CD4-positive, alpha-beta T cell (primary cell): ENCODE results near the gene KIAA0319L. TPM values are rescaled to one million over a fixed set of nuclear protein-coding genes. Genes with fewer than 3 reads are reported as not detected.
A peak's percentile ranks its signal among the peaks of the same experiment; 100 is the strongest.

ENCODE experiments used
- ATAC-seq: fragments of 200-7000 bp; cut with Tn5 transposase; one replicate; pipeline ENCODE4 v1.10.0; 2022; ENCODE audit warnings: mild to moderate bottlenecking; ENCODE audit not compliant: poor library complexity
- CTCF ChIA-PET: fragments of 350-600 bp; sonication (Branson Sonifier 250); formaldehyde crosslinking; loops from one replicate; lab custom pipeline; 2021; ENCODE audit warnings: antibody characterized with exemption, inconsistent platforms; lab: Charles Lee
- POLR2A ChIA-PET: fragments of 350-600 bp; sonication (Branson Sonifier 250); formaldehyde crosslinking; loops from one replicate; lab custom pipeline; 2021; ENCODE audit warnings: antibody characterized with exemption, inconsistent platforms; lab: Charles Lee
- DNase-seq, 14 experiments: peaks; one replicate each; pipeline ENCODE4 v3.0.0-alpha.2; 2013 to 2020; ENCODE audit warnings: mixed read lengths in 2 of 14
- H3K27ac ChIP-seq, 2 donors: one replicate each; pipeline versions ENCODE4 v1.5.1 to v1.7.0; 2013; ENCODE audit warnings: low read length in 2 of 2, low read depth in 1 of 2, mild to moderate bottlenecking in 1 of 2
- H3K27me3 ChIP-seq, 2 experiments: 1 replicate in 1 of 2; 2 replicates in 1 of 2; pipeline versions ENCODE4 v1.6.1 to v1.7.0; 2013; ENCODE audit warnings: low read length in 2 of 2, control low read depth in 1 of 2, mild to moderate bottlenecking in 1 of 2, moderate library complexity in 1 of 2; ENCODE audit not compliant: insufficient read depth in 2 of 2, control insufficient read depth in 1 of 2
- H3K36me3 ChIP-seq: one replicate; pipeline ENCODE4 v1.6.1; 2013; ENCODE audit warnings: low read length, control low read depth; ENCODE audit not compliant: insufficient read depth
- H3K4me1 ChIP-seq: one replicate; pipeline ENCODE4 v1.6.1; 2013; ENCODE audit warnings: low read length, control low read depth; ENCODE audit not compliant: insufficient read depth
- H3K4me3 ChIP-seq: one replicate; pipeline ENCODE4 v1.5.1; 2013; ENCODE audit warnings: mild to moderate bottlenecking, low read length, moderate library complexity
- H3K9me3 ChIP-seq, 2 experiments: 1 replicate in 1 of 2; 2 replicates in 1 of 2; pipeline versions ENCODE4 v1.6.1 to v1.7.0; 2013; ENCODE audit warnings: low read length in 2 of 2, mild to moderate bottlenecking in 2 of 2, control low read depth in 1 of 2, moderate library complexity in 1 of 2; ENCODE audit not compliant: control insufficient read depth in 1 of 2, insufficient read depth in 1 of 2
- H3K27ac Mint-ChIP-seq: one replicate; pipeline ENCODE4 v1.8.0; 2020; ENCODE audit warnings: mixed read lengths
- H3K27me3 Mint-ChIP-seq: one replicate; pipeline ENCODE4 v1.8.0; 2021; ENCODE audit warnings: mixed read lengths
- H3K36me3 Mint-ChIP-seq: one replicate; pipeline ENCODE4 v1.8.0; 2021; ENCODE audit warnings: low read depth, mixed read lengths
- H3K4me1 Mint-ChIP-seq: one replicate; pipeline ENCODE4 v1.8.0; 2021; ENCODE audit warnings: low read depth, mixed read lengths
- H3K4me3 Mint-ChIP-seq: one replicate; pipeline ENCODE4 v1.8.0; 2020; ENCODE audit warnings: mild to moderate bottlenecking, mixed read lengths
- H3K9me3 Mint-ChIP-seq: one replicate; pipeline ENCODE4 v1.8.0; 2020; ENCODE audit warnings: mixed read lengths
- CTCF ChIP-seq: fragments of 200-600 bp; IDR thresholded peaks from one replicate; pipeline ENCODE4 v1.8.0; 2022; ENCODE audit warnings: antibody characterized with exemption, mild to moderate bottlenecking
- intact Hi-C, 2 experiments: fragments of 100-400 bp; cut with DNase I in 1 of 2; cut with micrococcal nuclease in 1 of 2; formaldehyde crosslinking; loops; one replicate each; pipeline versions ENCODE4 v1.15.1 to v1.9.0; 2023 to 2025; cut with DNase I, micrococcal nuclease
- total RNA-seq, 174 experiments: library from RNA in 2 of 174; stranded (reverse) in 2 of 174; gene quantifications; one replicate each; pipeline ENCODE4 v1.2.3 and lab custom pipeline; 2021 to 2026

Gene KIAA0319L
- total RNA-seq, 2 experiments from 2014 or later = 50.9 to 53.3 TPM

GRCh38 chr1:35553851-35554250 lies 3.4 kb downstream of the KIAA0319L start:
- POLR2A ChIA-PET = no interaction called here

GRCh38 chr1:35546614-35547013 lies 10.6 kb downstream of the KIAA0319L start:
- Mint-ChIP-seq H3K4me1 (peaks cover 57% of the 10 kb centered on the region), H3K4me3 (no peak overlapping the region), H3K27ac (no peak overlapping the region), H3K27me3 (no peaks in the 10 kb centered on the region), H3K36me3 (peaks cover 63% of the 10 kb centered on the region), H3K9me3 (no peaks in the 10 kb centered on the region)
- ATAC-seq = no peak
- no peak for DNase-seq
- H3K4me3 ChIP-seq = no peak overlapping the region
- no peaks in the 10 kb centered on the region for H3K9me3 ChIP-seq
- CTCF ChIA-PET = interaction anchor here (1.3 kb wide), 1 partner anchor 96 kb away, joined by 5 read pairs; no protein-coding TSS in a partner anchor
- H3K36me3 ChIP-seq = peaks cover 46% of the 10 kb centered on the region
- POLR2A ChIA-PET = no interaction called here
- no peaks in the 10 kb centered on the region for H3K27me3 ChIP-seq
- intact Hi-C loops = loop anchor here in 1 of 2 experiments (5.0 kb wide), 1 partner anchor 344 kb away; no protein-coding TSS in a partner anchor
- peaks cover 11% of the 10 kb centered on the region for H3K4me1 ChIP-seq
- no peak overlapping the region for H3K27ac ChIP-seq
- no peak for TF ChIP-seq CTCF

More at GRCh38 chr1:35553851-35554250, 3.4 kb downstream of the KIAA0319L start:
- Mint-ChIP-seq H3K27ac (no peak overlapping the region), H3K36me3 (peaks cover 81% of the 10 kb centered on the region), H3K4me1 (peaks cover 75% of the 10 kb centered on the region), H3K4me3 (peak overlapping the region; percentile 1), H3K9me3 (no peaks in the 10 kb centered on the region), H3K27me3 (no peaks in the 10 kb centered on the region)
- CTCF ChIA-PET = interaction anchor here (1.0 kb wide), 1 partner anchor 173 kb away, joined by 3 read pairs; no protein-coding TSS in a partner anchor
- Histone ChIP-seq H3K36me3 (peaks cover 46% of the 10 kb centered on the region), H3K27ac (no peak overlapping the region), H3K4me3 (no peak overlapping the region), H3K27me3 (no peaks in the 10 kb centered on the region), H3K9me3 (no peaks in the 10 kb centered on the region), H3K4me1 (peaks cover 38% of the 10 kb centered on the region)
- intact Hi-C loops = loop anchor here in 1 of 2 experiments (10.0 kb wide), 2 partner anchors 519 to 689 kb away; partner anchors contain the start of gene ZMYM6
- TF ChIP-seq CTCF = no peak
- no peak for DNase-seq
- no peak for ATAC-seq

GRCh38 chr1:35544976-35545375 lies 12.2 kb downstream of the KIAA0319L start:
- DNase-seq (peak in 13 of 14 experiments; percentile 30 to 85 (median 54)), ATAC-seq (peak; percentile 81)
- Histone ChIP-seq H3K27me3 (no peaks in the 10 kb centered on the region), H3K4me1 (peaks cover 26% of the 10 kb centered on the region), H3K4me3 (no peak overlapping the region), H3K36me3 (peaks cover 29% of the 10 kb centered on the region), H3K9me3 (no peaks in the 10 kb centered on the region), H3K27ac (no peak overlapping the region)
- ChIA-PET POLR2A (interaction anchor here (1.0 to 1.1 kb wide), 2 partner anchors 39 to 94 kb away, joined by 3 to 5 read pairs; no protein-coding TSS in a partner anchor), CTCF (interaction anchor here (0.7 to 2.8 kb wide), 5 partner anchors 20 to 94 kb away, joined by 3 to 23 read pairs (median 6); no protein-coding TSS in a partner anchor)
- intact Hi-C loops = loop anchor here (1.0 to 5.0 kb wide), 2 partner anchors 94 to 343 kb away; no protein-coding TSS in a partner anchor
- Mint-ChIP-seq H3K4me3 (no peak overlapping the region), H3K36me3 (peaks cover 54% of the 10 kb centered on the region), H3K27me3 (no peaks in the 10 kb centered on the region), H3K4me1 (peaks cover 67% of the 10 kb centered on the region), H3K27ac (peak overlapping the region; percentile 8), H3K9me3 (no peaks in the 10 kb centered on the region)
- peak; percentile 63 for TF ChIP-seq CTCF
